Endometrial microvascular endothelial cells (primary cell): ENCODE results near the gene ATXN2. TPM values are rescaled to one million over a fixed set of nuclear protein-coding genes. Genes with fewer than 3 reads are reported as not detected.
"Not testable (repeated sequence)": the region's sequence is repeated elsewhere in the genome, so short reads cannot be mapped to it uniquely, and the experiment has no call there.

Experiments used
- in situ Hi-C: cut with HindIII; loops from 2 replicates; pipeline ENCODE4 v1.10.0; 2017; ENCODE audit warnings: low sequenced_read_pairs, low pct_unique_long_range_greater_than_20kb; ENCODE audit errors: inconsistent ontology term
- total RNA-seq: library from RNA; depleted of rRNA; stranded (reverse); fragments of >200 nt; gene quantifications from one replicate; pipeline ENCODE4 v1.2.3, GENCODE V29; 2015; ENCODE audit errors: inconsistent ontology term

ATXN2 gene
- total RNA-seq, 1 donor from 2014 or later: 22.0 TPM

GRCh38 chr12:111462210-111462769 lies 136.8 kb downstream of the ATXN2 start:
- in situ Hi-C loops: no loop called here

GRCh38 chr12:111460111-111460510 lies 139.0 kb downstream of the ATXN2 start:
- in situ Hi-C loops: not testable (repeated sequence)

DNA sequence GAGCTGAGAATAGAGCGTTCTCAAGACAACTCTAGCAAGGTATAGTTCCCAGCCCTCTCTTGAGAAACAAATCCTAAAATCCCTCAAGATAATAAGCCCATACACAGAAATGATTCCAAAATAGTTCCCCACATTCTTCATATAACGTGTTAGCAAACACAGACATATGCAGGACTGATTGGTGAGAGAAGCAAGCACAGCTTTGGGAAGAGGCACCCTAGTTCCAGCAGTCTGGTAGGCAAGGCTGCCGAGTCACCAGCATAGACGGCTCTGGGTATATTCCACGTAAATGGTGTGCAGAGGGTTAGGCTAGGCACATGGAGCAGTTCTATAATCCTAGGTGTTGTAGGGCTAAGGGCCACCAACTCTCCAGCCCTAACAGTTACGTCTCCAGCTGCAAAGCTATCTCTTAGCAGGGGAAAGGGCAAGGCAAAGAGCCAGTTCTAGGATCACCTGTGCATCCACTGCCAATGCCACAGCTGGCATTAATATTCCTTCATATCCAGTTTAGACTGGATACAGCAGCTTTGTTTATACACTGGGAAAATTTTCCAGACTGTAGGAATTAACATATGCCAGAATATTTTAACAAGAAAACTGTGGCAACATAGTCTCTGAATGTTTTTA lies 140.5 kb downstream of the ATXN2 start:
- in situ Hi-C loops: no loop called here

- in situ Hi-C loops: no loop called here
Measured at GRCh38 chr12:111457577-111457976, 141.5 kb downstream of the ATXN2 start.

DNA sequence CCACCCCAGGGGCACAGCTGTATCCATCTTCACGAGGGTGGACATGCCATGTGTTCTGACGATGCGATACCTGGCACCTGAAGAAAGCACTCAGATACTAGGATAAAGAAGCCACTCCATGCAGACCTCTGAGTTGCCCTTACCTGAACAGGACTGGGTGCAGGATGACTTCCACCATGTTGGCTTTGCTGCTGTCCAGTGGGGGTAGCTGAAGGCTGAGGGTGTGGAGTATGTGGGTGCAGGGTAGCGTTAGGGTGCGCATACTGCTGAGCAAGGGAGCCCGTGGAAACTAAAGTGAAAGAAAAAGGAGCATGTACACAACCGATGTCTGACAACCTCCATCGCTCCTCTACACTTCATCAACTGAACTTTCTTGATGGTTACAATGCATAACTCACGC lies 142.0 kb downstream of the ATXN2 start:
- in situ Hi-C loops: no loop called here

DNA sequence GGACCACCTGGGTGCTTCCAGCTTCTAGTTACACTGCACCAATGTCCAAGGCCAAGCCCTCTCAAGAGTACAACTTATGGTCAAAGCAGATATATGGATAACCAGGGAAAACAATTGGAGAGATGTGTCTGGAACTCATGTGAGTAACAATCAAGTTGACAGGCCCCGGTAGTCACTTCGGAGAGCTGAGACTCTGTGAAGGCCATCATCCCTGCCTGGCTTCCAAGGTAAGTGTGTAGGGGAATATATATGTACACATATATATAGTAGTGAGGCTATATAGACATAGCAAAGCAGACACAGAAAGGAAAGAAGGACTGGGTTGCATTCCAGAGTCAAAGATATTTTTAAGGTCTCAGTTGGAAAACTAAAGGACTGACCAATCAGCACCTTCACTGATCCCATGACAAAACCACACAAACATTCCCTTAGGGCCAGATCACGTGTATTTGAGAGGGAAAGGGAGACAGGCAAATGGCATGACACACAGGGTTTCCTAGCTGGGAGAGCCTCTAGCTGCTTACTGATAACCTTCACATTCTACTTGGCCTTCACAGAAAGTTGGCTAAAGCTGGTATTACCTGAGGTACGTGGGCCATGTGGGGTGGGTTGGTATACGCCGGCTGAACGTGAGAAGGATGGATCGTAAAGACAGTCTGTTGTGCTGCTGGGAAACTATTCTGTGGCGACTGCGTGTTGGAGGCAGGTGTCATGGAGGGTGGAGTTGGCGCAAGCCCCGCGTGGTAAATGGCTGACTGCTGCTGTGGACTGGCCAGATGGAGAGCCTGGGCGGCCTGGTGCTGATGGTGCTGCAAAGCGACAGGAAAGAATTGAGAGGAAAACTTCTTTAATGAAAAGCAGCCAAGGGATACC lies 143.4 kb downstream of the ATXN2 start:
- in situ Hi-C loops: no loop called here

GRCh38 chr12:111454716-111455447 lies 144.2 kb downstream of the ATXN2 start:
- in situ Hi-C loops: no loop called here

- in situ Hi-C loops: no loop called here
Measured at GRCh38 chr12:111454311-111454710, 144.8 kb downstream of the ATXN2 start.

DNA sequence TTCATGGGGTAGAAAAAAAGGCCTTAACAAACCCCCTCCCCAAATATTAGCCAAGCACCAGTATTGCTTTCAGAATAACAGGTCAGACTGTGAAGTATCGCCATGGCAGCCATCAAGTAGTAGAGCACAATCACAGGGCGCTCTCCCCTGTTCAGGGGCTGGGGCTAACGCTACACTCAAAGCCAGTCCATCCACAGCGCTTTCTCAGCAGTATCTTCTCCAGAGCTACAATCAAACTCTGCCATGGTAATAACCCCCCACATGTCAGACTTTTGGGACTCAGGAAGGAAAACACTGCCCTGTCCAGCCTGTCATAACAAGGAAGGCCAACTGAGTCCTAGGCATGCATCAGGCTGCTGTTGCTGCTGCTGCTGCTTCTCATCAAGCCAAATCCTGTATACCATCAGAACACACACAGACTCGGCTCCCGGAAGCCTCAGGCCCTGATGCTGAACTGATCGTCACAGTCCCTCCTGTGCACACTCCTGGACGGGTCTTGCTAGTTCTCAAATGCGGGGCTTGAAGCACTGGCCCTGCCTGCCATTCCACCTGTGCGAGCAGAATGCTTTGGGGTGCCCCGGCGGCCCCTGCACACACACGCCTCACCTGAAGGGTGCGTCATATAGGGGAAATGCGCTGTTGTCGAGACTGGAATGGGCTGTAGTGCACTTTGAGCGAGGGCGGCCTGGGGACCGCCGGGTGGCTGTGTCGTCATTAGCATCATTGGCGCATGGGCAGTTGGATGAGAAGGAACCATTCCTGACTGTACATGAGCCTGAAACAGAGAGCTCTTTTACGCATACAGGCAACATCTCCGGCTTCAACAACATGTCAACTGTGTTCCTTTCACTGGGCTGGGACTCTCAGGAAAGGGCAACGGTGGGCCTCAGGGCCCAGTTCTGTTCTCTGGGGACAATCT lies 145.8 kb downstream of the ATXN2 start:
- in situ Hi-C loops: no loop called here

DNA sequence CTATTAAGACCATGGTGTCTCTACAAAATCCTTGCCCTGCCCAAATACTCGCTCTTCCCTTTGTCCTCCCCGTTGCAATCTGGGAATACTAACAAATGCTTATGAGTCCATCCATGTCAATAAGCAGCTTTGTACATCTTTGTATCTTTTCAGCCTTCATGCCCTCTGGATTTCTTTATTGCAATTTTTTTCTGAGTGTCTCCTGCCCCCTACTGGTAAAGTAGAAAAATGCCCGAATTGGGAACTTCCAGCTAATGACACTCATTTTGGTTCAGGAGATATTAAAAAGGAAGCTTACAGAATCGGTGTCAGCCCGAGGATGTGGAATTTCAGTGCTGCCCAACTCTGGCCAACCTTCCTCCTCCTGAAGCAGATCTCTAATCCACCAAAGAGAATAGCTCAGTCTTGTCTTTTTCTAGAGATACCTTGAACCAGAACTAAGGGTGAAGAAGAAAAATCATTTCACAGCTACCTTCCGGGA lies 147.4 kb downstream of the ATXN2 start:
- in situ Hi-C loops: no loop called here

DNA sequence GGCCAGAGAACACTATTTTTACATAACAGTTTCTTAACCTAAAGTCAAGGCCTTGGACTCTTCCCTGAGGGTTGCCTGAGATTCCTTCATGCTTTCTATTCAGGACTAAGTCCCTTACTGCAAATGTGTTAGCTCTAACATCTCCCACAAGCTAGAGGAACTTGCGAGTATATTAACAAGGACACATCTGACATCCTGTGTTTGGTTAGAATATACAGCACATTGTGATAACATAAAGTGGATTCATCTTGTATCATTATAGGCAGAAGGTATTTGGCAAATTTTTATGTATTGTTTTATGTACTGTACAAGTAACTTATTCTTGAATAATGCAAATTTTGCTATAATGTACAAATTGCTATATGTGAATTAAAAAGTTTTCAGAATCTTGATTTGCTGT lies 147.9 kb downstream of the ATXN2 start:
- in situ Hi-C loops: no loop called here

DNA sequence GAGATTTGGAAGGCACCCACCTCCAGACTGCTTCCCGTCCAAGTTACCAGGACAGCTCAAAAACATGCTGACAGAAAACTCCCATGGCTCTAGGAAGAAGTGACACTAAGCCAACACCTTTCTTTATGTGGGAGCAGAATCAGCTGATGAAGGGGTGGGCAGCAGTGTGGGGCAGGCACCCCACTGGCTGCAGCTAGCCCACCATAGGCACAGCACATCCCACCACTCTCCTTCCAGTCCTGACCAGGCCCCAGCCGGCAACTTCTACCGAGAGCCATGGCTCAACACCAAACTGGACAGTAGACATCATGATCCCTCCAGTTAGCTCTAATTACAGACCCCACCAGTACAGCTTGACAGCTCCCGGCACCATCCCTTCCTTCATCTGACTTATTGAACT lies 148.4 kb downstream of the ATXN2 start:
- in situ Hi-C loops: no loop called here

GRCh38 chr12:111448846-111449790 lies 150.0 kb downstream of the ATXN2 start:
- in situ Hi-C loops: no loop called here

GRCh38 chr12:111448266-111448830 lies 150.8 kb downstream of the ATXN2 start:
- in situ Hi-C loops: no loop called here

DNA sequence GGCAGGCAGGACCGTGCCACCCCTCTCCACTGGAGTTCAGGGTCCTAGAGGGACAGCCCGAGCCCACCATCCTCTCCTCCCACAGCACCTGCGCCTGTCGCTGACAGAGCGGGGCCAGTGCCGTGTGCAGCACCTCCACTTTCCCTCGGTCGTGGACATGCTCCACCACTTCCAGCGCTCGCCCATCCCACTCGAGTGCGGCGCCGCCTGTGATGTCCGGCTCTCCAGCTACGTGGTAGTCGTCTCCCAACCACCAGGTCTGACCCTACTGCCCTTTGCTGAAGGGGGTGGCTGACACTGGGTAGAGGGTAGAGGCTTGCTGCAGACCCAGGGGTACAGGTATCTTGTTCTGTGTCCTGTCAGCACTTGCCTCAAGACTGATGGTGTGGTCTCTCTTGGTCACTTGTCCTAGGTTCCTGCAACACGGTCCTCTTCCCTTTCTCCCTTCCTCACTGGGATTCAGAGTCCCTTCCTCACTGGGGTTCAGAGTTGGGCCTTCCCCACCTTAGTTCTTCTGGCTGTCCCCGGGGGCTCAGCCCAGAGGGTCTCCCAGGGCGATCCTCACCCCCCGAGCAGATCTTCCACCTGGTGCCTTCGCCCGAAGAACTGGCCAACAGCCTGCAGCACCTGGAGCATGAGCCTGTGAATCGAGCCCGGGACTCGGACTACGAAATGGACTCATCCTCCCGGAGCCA lies 151.4 kb downstream of the ATXN2 start:
- in situ Hi-C loops: no loop called here
